ENCODE data around the gene TDRD6. TPM values are rescaled to one million over a fixed set of nuclear protein-coding genes. Genes with fewer than 3 reads are reported as not detected.
"Not testable (repeated sequence)": the region's sequence is repeated elsewhere in the genome, so short reads cannot be mapped to it uniquely, and the experiment has no call there.

TDRD6 gene
- total RNA-seq, 2 donors from 2014 or later = 0.09 to 0.20 TPM

DNA sequence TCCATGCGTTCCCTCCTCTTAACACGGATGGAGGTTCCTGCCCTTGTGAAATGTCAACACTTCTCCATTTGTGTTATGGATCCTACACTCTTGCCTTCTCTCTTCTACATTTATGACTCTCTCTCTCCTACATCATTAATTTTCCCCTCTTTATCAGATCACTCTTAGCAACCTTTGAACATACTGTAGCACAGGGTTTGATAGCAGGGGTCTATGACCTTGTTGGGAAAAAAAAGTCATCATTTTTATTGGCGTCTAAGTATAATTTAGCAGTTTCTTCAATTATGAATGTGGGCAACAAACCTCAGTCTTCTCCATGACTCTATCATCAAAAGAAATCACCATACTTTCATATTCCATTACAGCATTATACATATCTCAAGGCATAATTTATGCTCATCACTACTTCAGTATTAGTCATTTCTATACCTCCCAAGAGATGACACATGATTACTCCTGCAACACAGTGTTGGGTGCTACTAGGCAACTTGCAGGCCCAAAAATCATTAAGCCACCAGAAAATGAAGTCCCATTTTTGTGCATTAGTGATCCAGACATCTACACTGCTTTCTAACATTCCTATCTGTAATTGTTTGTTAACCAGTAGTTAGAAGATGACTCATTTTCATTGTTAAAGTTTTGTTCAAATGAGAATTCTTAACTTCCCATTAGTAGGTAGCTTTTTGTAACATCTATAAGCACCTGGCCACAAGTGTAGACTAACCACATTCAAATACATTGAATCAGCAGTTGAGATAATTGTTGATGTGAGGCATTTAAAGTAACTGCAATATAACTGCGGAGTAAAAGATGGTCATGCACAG lies 44.5 kb upstream of the TDRD6 start:
- Mint-ChIP-seq H3K4me1 (peaks cover 12% of the 10 kb centered on the region), H3K27ac (no peak overlapping the region), H3K4me3 (no peak overlapping the region), H3K9me3 (peaks cover 3% of the 10 kb centered on the region), H3K27me3 (ENCODE audit: insufficient read depth) (peaks cover 2% of the 10 kb centered on the region), H3K36me3 (ENCODE audit: low read depth) (no peaks in the 10 kb centered on the region)
- no peak for DNase-seq
- Histone ChIP-seq H3K4me3 (ENCODE audit: low read length) (no peak overlapping the region), H3K4me1 (ENCODE audit: control insufficient read depth, insufficient read depth, low read length) (no peaks in the 10 kb centered on the region), H3K27me3 (ENCODE audit: control insufficient read depth, insufficient read depth, low read length, poor library complexity, severe bottlenecking) (no peaks in the 10 kb centered on the region), H3K36me3 (ENCODE audit: control insufficient read depth, insufficient read depth, low read length) (no peaks in the 10 kb centered on the region), H3K9me3 (ENCODE audit: control insufficient read depth, low read length) (no peaks in the 10 kb centered on the region), H3K9ac (ENCODE audit: extremely low read depth, low read length, poor library complexity, severe bottlenecking) (no peak overlapping the region), H3K27ac (ENCODE audit: low read depth, low read length) (no peak overlapping the region)
- TF ChIP-seq CTCF (conservative IDR thresholded peaks at IDR 0.05) = no peak
- WGBS, 2 experiments (ENCODE audit: insufficient coverage in 1 of 2, insufficient read length in 1 of 2) = 91 to 93% methylated on average over 3 to 4 of the region's 4 CpGs

DNA sequence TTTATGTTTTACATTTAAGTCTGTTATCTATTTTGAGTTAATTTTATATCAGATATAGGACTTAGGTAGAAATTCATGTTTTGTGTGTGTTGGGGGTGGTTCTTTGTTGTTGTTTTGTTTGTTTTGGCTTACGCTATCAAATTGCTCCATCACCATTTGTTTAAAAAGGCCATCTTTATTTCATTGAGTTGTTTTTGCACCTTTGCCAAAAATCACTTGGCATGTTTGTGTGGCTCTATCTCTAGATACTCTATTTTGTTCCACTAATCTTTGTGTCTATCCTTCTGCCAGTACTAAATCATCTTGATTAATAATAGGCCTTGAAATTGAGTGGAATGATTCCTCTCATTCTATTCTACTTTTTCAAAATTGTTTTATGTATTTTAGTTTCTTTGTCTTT lies 42.4 kb upstream of the TDRD6 start:
- Mint-ChIP-seq H3K9me3 (peaks cover 3% of the 10 kb centered on the region), H3K27me3 (ENCODE audit: insufficient read depth) (peaks cover 2% of the 10 kb centered on the region), H3K36me3 (ENCODE audit: low read depth) (no peaks in the 10 kb centered on the region), H3K4me3 (no peak overlapping the region), H3K4me1 (no peaks in the 10 kb centered on the region), H3K27ac (no peak overlapping the region)
- no peak overlapping the region for H3K4me3 ChIP-seq (ENCODE audit: low read length)
- H3K36me3 ChIP-seq (ENCODE audit: control insufficient read depth, insufficient read depth, low read length) = no peaks in the 10 kb centered on the region
- H3K27me3 ChIP-seq (ENCODE audit: control insufficient read depth, insufficient read depth, low read length, poor library complexity, severe bottlenecking) = no peaks in the 10 kb centered on the region
- no peaks in the 10 kb centered on the region for H3K4me1 ChIP-seq (ENCODE audit: control insufficient read depth, insufficient read depth, low read length)
- DNase-seq = no peak
- whole genome bisulfite sequencing, 2 experiments (ENCODE audit: insufficient coverage in 1 of 2, insufficient read length in 1 of 2) = 100% methylated on average over 1 of the region's 1 CpG; no CpG with 5 or more reads in 1 of the 2 experiments
- no peak for TF ChIP-seq CTCF (conservative IDR thresholded peaks at IDR 0.05)
- H3K9me3 ChIP-seq (ENCODE audit: control insufficient read depth, low read length) = no peaks in the 10 kb centered on the region
- H3K27ac ChIP-seq (ENCODE audit: low read depth, low read length) = no peak overlapping the region
- no peak overlapping the region for H3K9ac ChIP-seq (ENCODE audit: extremely low read depth, low read length, poor library complexity, severe bottlenecking)

GRCh38 chr6:46648108-46648507 lies 39.6 kb upstream of the TDRD6 start:
- H3K9ac ChIP-seq (ENCODE audit: extremely low read depth, low read length, poor library complexity, severe bottlenecking); H3K4me3 Mint-ChIP-seq; H3K27me3 ChIP-seq (ENCODE audit: control insufficient read depth, insufficient read depth, low read length, poor library complexity, severe bottlenecking); H3K4me1 Mint-ChIP-seq; H3K36me3 Mint-ChIP-seq (ENCODE audit: low read depth); H3K27ac Mint-ChIP-seq; H3K9me3 ChIP-seq (ENCODE audit: control insufficient read depth, low read length); H3K36me3 ChIP-seq (ENCODE audit: control insufficient read depth, insufficient read depth, low read length); H3K9me3 Mint-ChIP-seq; H3K4me1 ChIP-seq (ENCODE audit: control insufficient read depth, insufficient read depth, low read length); H3K4me3 ChIP-seq (ENCODE audit: low read length); H3K27me3 Mint-ChIP-seq (ENCODE audit: insufficient read depth); DNase-seq; H3K27ac ChIP-seq (ENCODE audit: low read depth, low read length): not testable (repeated sequence)
- WGBS, 2 experiments (ENCODE audit: insufficient coverage in 1 of 2, insufficient read length in 1 of 2) = no CpG with 5 or more reads among the region's 4 CpGs
